WTC11 (cell line): Measurements from ENCODE around the gene SIGLEC12. TPM values are rescaled to one million over a fixed set of nuclear protein-coding genes. Genes with fewer than 3 reads are reported as not detected.
A peak's percentile ranks its signal among the peaks of the same experiment; 100 is the strongest.

Experiments
- ATAC-seq: fragments of 200-7000 bp; cut with Tn5 transposase; 2 replicates; pipeline ENCODE4 v1.10.0; 2021; ENCODE audit warnings: mild to moderate bottlenecking, moderate library complexity
- CTCF ChIA-PET: fragments of 300-600 bp; sonication (Branson Sonifier 250); formaldehyde crosslinking; loops from one replicate; lab custom pipeline; 2021; ENCODE audit warnings: antibody characterized with exemption; lab: Charles Lee
- POLR2A ChIA-PET: fragments of 350-600 bp; sonication (Branson Sonifier 250); formaldehyde crosslinking; loops from one replicate; lab custom pipeline; 2021; ENCODE audit warnings: antibody characterized with exemption; lab: Charles Lee
- DNase-seq: peaks from one replicate; pipeline ENCODE4 v3.0.0; 2021; ENCODE audit warnings: low spot score
- H3K27ac Mint-ChIP-seq: 2 replicates; pipeline ENCODE4 v1.8.0; 2021; ENCODE audit warnings: mixed read lengths
- H3K27me3 Mint-ChIP-seq: 2 replicates; pipeline ENCODE4 v1.8.0; 2021; ENCODE audit warnings: low read depth, mild to moderate bottlenecking, moderate library complexity, mixed read lengths
- H3K36me3 Mint-ChIP-seq: 2 replicates; pipeline ENCODE4 v1.8.0; 2021; ENCODE audit warnings: mixed read lengths
- H3K4me1 Mint-ChIP-seq: 2 replicates; pipeline ENCODE4 v1.8.0; 2022; ENCODE audit warnings: mixed read lengths
- H3K4me3 Mint-ChIP-seq: 2 replicates; pipeline ENCODE4 v1.8.0; 2021; ENCODE audit warnings: mild to moderate bottlenecking, moderate library complexity, mixed read lengths
- H3K9me3 Mint-ChIP-seq: 2 replicates; pipeline ENCODE4 v1.8.0; 2021; ENCODE audit warnings: mixed read lengths
- ATF2 ChIP-seq: sonication (generic); formaldehyde crosslinking; IDR thresholded peaks from 2 replicates; pipeline ENCODE4 v1.8.1; 2022; ENCODE audit warnings: low read depth, missing genetic modification reagents, borderline replicate concordance
- CBFB ChIP-seq: sonication (generic); formaldehyde crosslinking; IDR thresholded peaks from 2 replicates; pipeline ENCODE4 v1.8.1; 2022; ENCODE audit warnings: mild to moderate bottlenecking, low read depth, missing genetic modification reagents
- CDX4 ChIP-seq: fragments of 250-450 bp; sonication (Bioruptor Pico); IDR thresholded peaks from 2 replicates; pipeline ENCODE4 v1.9.0; 2021; ENCODE audit warnings: moderate library complexity, mild to moderate bottlenecking, inconsistent platforms, borderline replicate concordance
- CTCF ChIP-seq: fragments of 200-600 bp; IDR thresholded peaks from 2 replicates; pipeline ENCODE4 v1.8.0; 2022; ENCODE audit warnings: antibody characterized with exemption
- EMX1 ChIP-seq: fragments of 250-450 bp; sonication (Bioruptor Pico); IDR thresholded peaks from 2 replicates; pipeline ENCODE4 v1.8.0; 2021; ENCODE audit warnings: mild to moderate bottlenecking
- FOXK1 ChIP-seq: sonication (generic); formaldehyde crosslinking; IDR thresholded peaks from 2 replicates; pipeline ENCODE4 v1.8.0; 2022; ENCODE audit warnings: mild to moderate bottlenecking, moderate library complexity, missing genetic modification reagents
- NR3C1 ChIP-seq: sonication (generic); formaldehyde crosslinking; conservative IDR thresholded peaks from 2 replicates; pipeline ENCODE4 v1.8.1; 2023; ENCODE audit warnings: low read depth, mild to moderate bottlenecking, missing genetic modification reagents
- PRDM15 ChIP-seq: sonication (generic); formaldehyde crosslinking; IDR thresholded peaks from 2 replicates; pipeline ENCODE4 v1.8.0; 2022; ENCODE audit warnings: missing genetic modification reagents
- ZMAT4 ChIP-seq: fragments of 250-450 bp; sonication (Bioruptor Pico); IDR thresholded peaks from 2 replicates; pipeline ENCODE4 v1.9.0; 2021; ENCODE audit warnings: mild to moderate bottlenecking
- ZNF281 ChIP-seq: sonication (generic); formaldehyde crosslinking; IDR thresholded peaks from 2 replicates; pipeline ENCODE4 v1.8.0; 2023; ENCODE audit warnings: mild to moderate bottlenecking, missing genetic modification reagents
- ZNF396 ChIP-seq: fragments of 250-450 bp; sonication (Bioruptor Pico); IDR thresholded peaks from 2 replicates; pipeline ENCODE4 v1.8.0; 2021; ENCODE audit warnings: mild to moderate bottlenecking, moderate library complexity, borderline replicate concordance
- ZNF416 ChIP-seq: fragments of 250-450 bp; sonication (Bioruptor Pico); IDR thresholded peaks from 2 replicates; pipeline ENCODE4 v1.9.0; 2021; ENCODE audit warnings: mild to moderate bottlenecking, inconsistent platforms
- ZNF512 ChIP-seq: sonication (generic); formaldehyde crosslinking; IDR thresholded peaks from 2 replicates; pipeline ENCODE4 v1.8.1; 2022; ENCODE audit warnings: missing genetic modification reagents, borderline replicate concordance
- total RNA-seq: library from RNA; stranded (reverse); gene quantifications from 3 replicates; pipeline ENCODE4 v1.2.3, GENCODE V29; 2021

SIGLEC12 gene
- total RNA-seq, 1 experiment from 2014 or later = not detected

GRCh38 chr19:51514866-51515481, 13.4 kb upstream of the SIGLEC12 start:
- no peak for DNase-seq
- TF ChIP-seq CTCF = peak; percentile 82
- no peak for TF ChIP-seq CDX4 (CRISPR knock-in tag)
- TF ChIP-seq, all 79 proteins: peak for 1
- Mint-ChIP-seq H3K4me1 (no peaks in the 10 kb centered on the region), H3K27me3 (peaks cover 29% of the 10 kb centered on the region), H3K9me3 (peaks cover 13% of the 10 kb centered on the region), H3K4me3 (no peak overlapping the region), H3K36me3 (no peaks in the 10 kb centered on the region), H3K27ac (no peak overlapping the region)
- CTCF ChIA-PET = interaction anchor here (0.6 to 1.6 kb wide), 10 partner anchors 11 to 1511 kb away, joined by 3 to 8 read pairs (median 4); no protein-coding TSS in a partner anchor
- peak; percentile 62 for ATAC-seq
- POLR2A ChIA-PET = no interaction called here

- H3K9me3 Mint-ChIP-seq = peaks cover 13% of the 10 kb centered on the region
These were observed 12.4 kb upstream of the SIGLEC12 start for GRCh38 chr19:51513968-51514367.

More at GRCh38 chr19:51513968-51514367, 12.4 kb upstream of the SIGLEC12 start:
- ATAC-seq (no peak), DNase-seq (no peak)
- no peak for TF ChIP-seq FOXK1
- TF ChIP-seq ZNF281 (CRISPR knock-in tag) = no peak
- no peak for TF ChIP-seq ZNF396
- TF ChIP-seq ZMAT4 = no peak
- TF ChIP-seq NR3C1 = no peak
- no peak for TF ChIP-seq PRDM15 (CRISPR knock-in tag)
- TF ChIP-seq CBFB (CRISPR knock-in tag) = no peak
- TF ChIP-seq ZNF512 (CRISPR knock-in tag) = no peak
- no peak for TF ChIP-seq EMX1 (CRISPR knock-in tag)
- TF ChIP-seq ATF2 (CRISPR knock-in tag) = no peak
- TF ChIP-seq ZNF416 (CRISPR knock-in tag) = no peak
- no peaks in the 10 kb centered on the region for H3K4me1 Mint-ChIP-seq
- ChIA-PET POLR2A (no interaction called here), CTCF (interaction anchor here (0.8 to 1.6 kb wide), 8 partner anchors 12 to 147 kb away, joined by 3 to 6 read pairs (median 3); partner anchors contain the start of gene ZNF175)
- H3K27me3 Mint-ChIP-seq = peaks cover 29% of the 10 kb centered on the region
- no peak overlapping the region for H3K27ac Mint-ChIP-seq
- H3K36me3 Mint-ChIP-seq = no peaks in the 10 kb centered on the region
- H3K4me3 Mint-ChIP-seq = no peak overlapping the region
